ENCODE measurements around the gene PRSS2. TPM values are rescaled to one million over a fixed set of nuclear protein-coding genes. Genes with fewer than 3 reads are reported as not detected.
A peak's percentile ranks its signal among the peaks of the same experiment; 100 is the strongest.

The PRSS2 gene
- total RNA-seq, 1 donor from 2014 or later, result not detected

GRCh38 chr7:142799437-142799835 lies 28.7 kb downstream of the PRSS2 start:
- Histone ChIP-seq H3K4me2 (ENCODE audit: low read length) (peak overlapping the region; percentile 96), H2AFZ (ENCODE audit: low read depth, low read length) (no peak overlapping the region), H3K9me3 (ENCODE audit: insufficient read depth, low read depth, low read length) (no peaks in the 10 kb centered on the region), H3K36me3 (ENCODE audit: insufficient read depth, low read length) (peaks cover 24% of the 10 kb centered on the region), H3K79me2 (ENCODE audit: insufficient read depth, low read length) (peaks cover 66% of the 10 kb centered on the region), H3K4me3 (ENCODE audit: insufficient read depth, low read depth, low read length) (no peak overlapping the region), H3K4me1 (ENCODE audit: insufficient read depth, low read length) (peaks cover 28% of the 10 kb centered on the region), H3K27me3 (ENCODE audit: insufficient read depth, low read length) (peaks cover 3% of the 10 kb centered on the region), H3K9ac (ENCODE audit: low read length) (peak overlapping the region; percentile 89), H4K20me1 (ENCODE audit: insufficient read depth, low read length) (no peaks in the 10 kb centered on the region), H3K27ac (ENCODE audit: low read depth, low read length) (peak overlapping the region; percentile 82)
- Mint-ChIP-seq H3K4me3 (ENCODE audit: unreplicated experiment) (peak overlapping the region; percentile 61), H3K27me3 (ENCODE audit: low read depth, unreplicated experiment) (peaks cover 26% of the 10 kb centered on the region), H3K36me3 (ENCODE audit: low read depth, unreplicated experiment) (peaks cover 26% of the 10 kb centered on the region), H3K9me3 (ENCODE audit: unreplicated experiment) (peaks cover 6% of the 10 kb centered on the region), H3K27ac (ENCODE audit: unreplicated experiment) (no peak overlapping the region), H3K4me1 (ENCODE audit: low read depth, unreplicated experiment) (peaks cover 41% of the 10 kb centered on the region)
- FAIRE-seq, result no peak
- no peak for TF ChIP-seq EZH2 (IDR thresholded peaks at IDR 0.05; ENCODE audit: insufficient read depth, low read length)
- TF ChIP-seq CTCF (IDR thresholded peaks at IDR 0.05; ENCODE audit: insufficient read depth, low read depth, low read length), result no peak
- no peak for DNase-seq (ENCODE audit: low read depth)

- H3K9me3 Mint-ChIP-seq (ENCODE audit: unreplicated experiment), result peaks cover 8% of the 10 kb centered on the region
- H3K79me2 ChIP-seq (ENCODE audit: insufficient read depth, low read length), result peaks cover 66% of the 10 kb centered on the region
- H3K27me3 Mint-ChIP-seq (ENCODE audit: low read depth, unreplicated experiment), result peaks cover 32% of the 10 kb centered on the region
- H3K27ac Mint-ChIP-seq (ENCODE audit: unreplicated experiment), result no peak overlapping the region
- peak overlapping the region; percentile 12 for H3K4me3 ChIP-seq (ENCODE audit: insufficient read depth, low read depth, low read length)
- FAIRE-seq, result no peak
- peaks cover 28% of the 10 kb centered on the region for H3K4me1 ChIP-seq (ENCODE audit: insufficient read depth, low read length)
- H3K9me3 ChIP-seq (ENCODE audit: insufficient read depth, low read depth, low read length), result no peaks in the 10 kb centered on the region
- H2AFZ ChIP-seq (ENCODE audit: low read depth, low read length), result no peak overlapping the region
- H3K4me3 Mint-ChIP-seq (ENCODE audit: unreplicated experiment), result no peak overlapping the region
- DNase-seq (ENCODE audit: low read depth), result no peak
- peak overlapping the region; percentile 89 for H3K9ac ChIP-seq (ENCODE audit: low read length)
- H3K27ac ChIP-seq (ENCODE audit: low read depth, low read length), result peak overlapping the region; percentile 82
- peaks cover 24% of the 10 kb centered on the region for H3K36me3 ChIP-seq (ENCODE audit: insufficient read depth, low read length)
- no peak for TF ChIP-seq EZH2 (IDR thresholded peaks at IDR 0.05; ENCODE audit: insufficient read depth, low read length)
- no peak for TF ChIP-seq CTCF (IDR thresholded peaks at IDR 0.05; ENCODE audit: insufficient read depth, low read depth, low read length)
- H3K4me1 Mint-ChIP-seq (ENCODE audit: low read depth, unreplicated experiment), result peaks cover 41% of the 10 kb centered on the region
- peak overlapping the region; percentile 96 for H3K4me2 ChIP-seq (ENCODE audit: low read length)
- peaks cover 3% of the 10 kb centered on the region for H3K27me3 ChIP-seq (ENCODE audit: insufficient read depth, low read length)
- H3K36me3 Mint-ChIP-seq (ENCODE audit: low read depth, unreplicated experiment), result peaks cover 26% of the 10 kb centered on the region
- H4K20me1 ChIP-seq (ENCODE audit: insufficient read depth, low read length), result no peaks in the 10 kb centered on the region
Measured at GRCh38 chr7:142800088-142800487, 29.3 kb downstream of the PRSS2 start.

GRCh38 chr7:142800699-142801260 lies 30.0 kb downstream of the PRSS2 start:
- peaks cover 36% of the 10 kb centered on the region for H3K27me3 Mint-ChIP-seq (ENCODE audit: low read depth, unreplicated experiment)

More at GRCh38 chr7:142800699-142801260, 30.0 kb downstream of the PRSS2 start:
- DNase-seq (ENCODE audit: low read depth) (no peak), FAIRE-seq (no peak)
- Histone ChIP-seq H3K79me2 (ENCODE audit: insufficient read depth, low read length) (peaks cover 64% of the 10 kb centered on the region), H3K4me1 (ENCODE audit: insufficient read depth, low read length) (peaks cover 22% of the 10 kb centered on the region), H3K27ac (ENCODE audit: low read depth, low read length) (peak overlapping the region; percentile 82), H2AFZ (ENCODE audit: low read depth, low read length) (no peak overlapping the region), H3K4me2 (ENCODE audit: low read length) (no peak overlapping the region), H3K27me3 (ENCODE audit: insufficient read depth, low read length) (peaks cover 3% of the 10 kb centered on the region), H4K20me1 (ENCODE audit: insufficient read depth, low read length) (no peaks in the 10 kb centered on the region), H3K9me3 (ENCODE audit: insufficient read depth, low read depth, low read length) (no peaks in the 10 kb centered on the region), H3K4me3 (ENCODE audit: insufficient read depth, low read depth, low read length) (no peak overlapping the region), H3K36me3 (ENCODE audit: insufficient read depth, low read length) (peaks cover 24% of the 10 kb centered on the region), H3K9ac (ENCODE audit: low read length) (peak overlapping the region; percentile 41)
- peaks cover 26% of the 10 kb centered on the region for H3K36me3 Mint-ChIP-seq (ENCODE audit: low read depth, unreplicated experiment)
- H3K4me1 Mint-ChIP-seq (ENCODE audit: low read depth, unreplicated experiment), result peaks cover 36% of the 10 kb centered on the region
- no peak overlapping the region for H3K4me3 Mint-ChIP-seq (ENCODE audit: unreplicated experiment)
- H3K27ac Mint-ChIP-seq (ENCODE audit: unreplicated experiment), result peak overlapping the region; percentile 86
- TF ChIP-seq EZH2 (IDR thresholded peaks at IDR 0.05; ENCODE audit: insufficient read depth, low read length) (no peak), CTCF (IDR thresholded peaks at IDR 0.05; ENCODE audit: insufficient read depth, low read depth, low read length) (no peak)
- peaks cover 8% of the 10 kb centered on the region for H3K9me3 Mint-ChIP-seq (ENCODE audit: unreplicated experiment)

Measured in astrocyte (in vitro differentiated cells and primary cell).